ENCODE measurements around the gene CCDC134.

The CCDC134 gene

DNA sequence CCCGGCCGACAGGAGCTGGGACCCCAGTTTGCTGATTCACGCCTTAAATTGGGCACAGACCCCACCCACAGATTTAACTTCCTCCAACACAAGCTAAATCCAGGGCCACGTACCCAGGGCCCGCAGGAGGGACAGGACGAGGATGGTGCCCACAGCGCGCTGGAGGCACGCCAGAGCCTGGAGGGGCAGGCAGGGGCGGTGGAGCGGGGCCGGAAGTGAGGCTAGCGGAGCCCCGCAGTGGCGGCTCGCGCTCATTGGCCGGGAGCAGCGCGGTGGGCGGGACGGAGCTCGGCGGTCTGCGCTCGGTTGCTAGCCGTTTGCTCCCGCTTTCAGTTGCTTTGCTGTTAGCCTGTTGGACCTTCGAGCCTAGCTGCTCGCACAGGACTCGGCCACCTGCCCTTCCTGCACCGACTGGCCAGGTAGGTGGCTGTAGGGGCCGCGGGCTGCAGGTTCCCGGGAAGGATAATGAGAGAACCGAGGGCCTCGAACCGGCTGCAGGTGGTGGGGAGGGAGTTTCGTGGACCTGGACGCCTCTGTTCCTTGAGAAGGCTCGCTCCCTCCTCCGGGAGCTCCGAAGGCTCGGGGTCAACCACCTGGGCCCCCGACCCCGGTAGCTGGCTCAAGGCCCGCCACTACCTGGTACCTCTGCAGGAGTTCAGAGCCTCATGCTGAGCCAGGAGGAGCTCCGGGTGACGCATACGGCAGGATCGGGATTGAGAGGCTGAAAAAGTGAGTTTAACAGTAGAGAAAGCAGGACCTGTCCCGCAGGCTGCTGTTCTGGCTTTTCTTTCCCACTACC is at the start of gene CCDC134:
CCDC134 (plus strand) TSS at position 332 of the 799 bp plus-strand sequence. CDS start 8,212 bp downstream, outside the sequence.
- DNase-seq (ENCODE audit: low spot score): peak; percentile 99

- DNase-seq (ENCODE audit: low spot score): no peak
These were observed 48.2 kb upstream of the CCDC134 start for GRCh38 chr22:41752011-41752970.

GRCh38 chr22:41753984-41754383 is 46.5 kb upstream of the CCDC134 start:
- no peak for DNase-seq (ENCODE audit: low spot score)

- DNase-seq (ENCODE audit: low spot score): no peak
These were observed 43.0 kb upstream of the CCDC134 start for GRCh38 chr22:41757502-41757901.

GRCh38 chr22:41758231-41758630 is 42.2 kb upstream of the CCDC134 start:
- DNase-seq (ENCODE audit: low spot score): no peak

GRCh38 chr22:41762980-41763779 is 37.3 kb upstream of the CCDC134 start:
- DNase-seq (ENCODE audit: low spot score): peak; percentile 70

GRCh38 chr22:41766476-41766875 is 34.0 kb upstream of the CCDC134 start:
- no peak for DNase-seq (ENCODE audit: low spot score)

GRCh38 chr22:41768430-41768829 is 32.0 kb upstream of the CCDC134 start:
- DNase-seq (ENCODE audit: low spot score): no peak

DNA sequence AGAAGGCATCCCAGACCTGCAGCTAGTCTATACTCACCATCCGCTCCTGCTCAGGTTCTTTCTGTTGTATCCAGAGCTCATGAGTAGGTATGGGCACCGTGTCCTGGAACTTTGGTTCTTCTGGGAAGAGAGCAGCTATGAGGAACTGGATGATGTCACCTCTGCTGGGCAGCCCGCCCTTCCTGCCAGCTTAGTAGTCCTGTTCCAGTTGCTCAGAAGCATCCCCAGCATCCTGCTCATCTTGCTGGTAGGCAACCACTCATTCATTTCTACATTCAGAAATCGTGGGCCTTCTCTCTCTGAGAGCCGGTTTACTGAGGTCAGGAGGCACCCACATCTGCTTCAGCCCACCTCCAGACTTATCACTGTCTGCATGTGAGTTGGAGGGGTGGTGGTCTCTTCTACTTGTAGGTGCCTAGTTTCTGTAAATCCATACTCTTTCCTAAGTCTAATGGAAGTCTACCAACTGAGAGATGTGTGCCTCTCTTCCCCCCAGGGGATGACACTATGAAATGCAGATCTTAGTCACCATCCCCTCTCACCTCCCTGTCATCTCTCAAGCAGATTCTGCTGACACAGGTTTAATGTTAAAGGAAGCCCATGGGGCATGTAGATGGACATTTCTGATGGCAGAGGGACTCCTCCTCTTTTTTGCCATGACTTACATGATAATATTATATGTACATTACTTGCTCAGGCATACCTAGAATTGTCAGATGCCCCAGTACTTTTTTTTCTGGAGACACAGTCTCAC is 29.6 kb upstream of the CCDC134 start:
- DNase-seq (ENCODE audit: low spot score): no peak

- DNase-seq (ENCODE audit: low spot score): no peak
These were observed 28.3 kb upstream of the CCDC134 start for GRCh38 chr22:41772198-41772597.

DNA sequence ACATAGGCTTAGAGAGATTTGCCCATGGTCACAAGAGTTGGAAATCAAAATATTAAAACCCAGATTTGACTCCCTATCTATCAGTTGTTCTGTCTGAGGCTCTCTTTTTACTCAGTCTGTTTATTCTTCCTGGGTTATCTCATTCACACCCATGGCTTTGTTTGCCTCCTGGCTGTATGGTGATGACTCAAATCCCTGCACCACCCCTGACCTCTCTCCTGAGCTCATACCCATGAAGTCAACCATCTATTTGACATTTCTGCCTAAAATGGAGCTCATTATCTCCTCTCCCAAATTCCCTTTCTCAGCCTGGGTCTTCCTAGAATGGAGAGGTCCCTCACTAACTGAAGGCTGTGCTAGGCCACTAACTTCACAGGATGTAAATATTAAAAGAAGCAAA is 27.8 kb upstream of the CCDC134 start:
- DNase-seq (ENCODE audit: low spot score): no peak

- DNase-seq (ENCODE audit: low spot score): no peak
These were observed 25.1 kb upstream of the CCDC134 start for GRCh38 chr22:41775338-41775737.

- DNase-seq (ENCODE audit: low spot score): no peak
These were observed 24.5 kb upstream of the CCDC134 start for GRCh38 chr22:41775976-41776375.

GRCh38 chr22:41776381-41776780 is 24.1 kb upstream of the CCDC134 start:
- no peak for DNase-seq (ENCODE audit: low spot score)

GRCh38 chr22:41777749-41778425 is 22.6 kb upstream of the CCDC134 start:
- no peak for DNase-seq (ENCODE audit: low spot score)

- DNase-seq (ENCODE audit: low spot score): no peak
These were observed 20.5 kb upstream of the CCDC134 start for GRCh38 chr22:41779929-41780505.

- no peak for DNase-seq (ENCODE audit: low spot score)
These were observed 19.6 kb upstream of the CCDC134 start for GRCh38 chr22:41780746-41781505.

DNA sequence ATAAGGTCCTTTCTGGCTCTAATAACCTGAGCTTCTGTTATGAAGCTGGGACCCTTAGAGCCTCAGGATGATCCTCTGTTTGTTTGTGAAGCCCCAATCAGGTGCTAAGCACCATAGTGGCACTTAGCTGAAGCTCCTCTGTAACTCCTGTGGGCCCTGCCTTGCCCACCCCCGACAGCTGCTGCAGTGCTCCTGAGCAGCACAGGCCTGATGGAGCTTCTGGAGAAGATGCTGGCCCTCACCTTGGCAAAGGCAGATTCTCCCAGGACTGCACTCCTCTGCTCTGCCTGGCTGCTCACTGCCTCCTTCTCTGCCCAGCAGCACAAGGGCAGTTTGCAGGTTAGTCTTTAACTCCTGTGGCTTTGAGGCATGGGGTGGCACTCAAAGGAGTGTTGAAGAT is 19.0 kb upstream of the CCDC134 start:
- no peak for DNase-seq (ENCODE audit: low spot score)

DNA sequence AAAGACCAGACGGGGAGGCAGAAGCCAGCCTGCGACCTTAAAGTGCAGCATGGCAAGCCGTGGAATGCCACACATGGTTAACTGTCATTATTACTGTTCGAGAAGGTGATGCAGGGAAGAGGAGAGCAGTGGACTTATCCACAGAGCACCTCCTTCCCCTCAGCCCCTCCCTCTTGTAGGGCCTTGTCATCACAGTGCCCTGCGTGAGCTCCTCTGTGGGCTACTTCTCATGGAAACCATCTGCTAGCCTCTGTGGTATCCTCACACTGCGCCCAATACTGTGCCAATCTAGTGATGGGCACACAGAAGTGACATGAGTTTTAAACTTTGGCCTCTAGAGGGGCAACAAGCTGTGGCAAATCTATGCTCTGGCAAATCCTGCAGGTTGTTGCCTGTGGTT is 18.2 kb upstream of the CCDC134 start:
- no peak for DNase-seq (ENCODE audit: low spot score)

GRCh38 chr22:41782751-41783150 is 17.7 kb upstream of the CCDC134 start:
- no peak for DNase-seq (ENCODE audit: low spot score)
